Measurements from ENCODE around the gene CAPN1. TPM values are rescaled to one million over a fixed set of nuclear protein-coding genes. Genes with fewer than 3 reads are reported as not detected.

Gene CAPN1
- total and polyA plus RNA-seq, 12 donors = 61.6 to 110 (median 84.8) TPM

DNA sequence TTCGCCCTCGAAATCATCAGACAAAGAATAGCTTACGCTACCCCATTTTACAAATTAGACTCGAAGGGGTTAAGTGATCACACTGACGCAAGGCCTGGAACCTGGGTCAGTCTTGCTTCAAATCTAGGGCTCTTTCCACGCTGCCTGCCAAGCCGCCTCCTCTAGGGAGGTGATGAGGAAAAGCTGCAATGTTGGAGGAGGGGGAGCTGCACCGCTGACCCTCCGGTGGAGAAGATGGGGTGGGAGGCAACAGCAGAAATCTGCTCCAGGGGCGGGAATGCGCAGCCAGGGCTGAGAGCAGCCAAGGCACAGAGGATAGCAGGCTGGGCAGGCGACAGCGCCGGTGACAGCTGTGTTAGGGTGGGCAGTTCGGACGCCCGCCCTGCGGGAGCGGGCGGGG lies 48.0 kb upstream of the CAPN1 start:
- H3K9me3 ChIP-seq = no peaks in the 10 kb centered on the region
- TF ChIP-seq, protein P1, sequence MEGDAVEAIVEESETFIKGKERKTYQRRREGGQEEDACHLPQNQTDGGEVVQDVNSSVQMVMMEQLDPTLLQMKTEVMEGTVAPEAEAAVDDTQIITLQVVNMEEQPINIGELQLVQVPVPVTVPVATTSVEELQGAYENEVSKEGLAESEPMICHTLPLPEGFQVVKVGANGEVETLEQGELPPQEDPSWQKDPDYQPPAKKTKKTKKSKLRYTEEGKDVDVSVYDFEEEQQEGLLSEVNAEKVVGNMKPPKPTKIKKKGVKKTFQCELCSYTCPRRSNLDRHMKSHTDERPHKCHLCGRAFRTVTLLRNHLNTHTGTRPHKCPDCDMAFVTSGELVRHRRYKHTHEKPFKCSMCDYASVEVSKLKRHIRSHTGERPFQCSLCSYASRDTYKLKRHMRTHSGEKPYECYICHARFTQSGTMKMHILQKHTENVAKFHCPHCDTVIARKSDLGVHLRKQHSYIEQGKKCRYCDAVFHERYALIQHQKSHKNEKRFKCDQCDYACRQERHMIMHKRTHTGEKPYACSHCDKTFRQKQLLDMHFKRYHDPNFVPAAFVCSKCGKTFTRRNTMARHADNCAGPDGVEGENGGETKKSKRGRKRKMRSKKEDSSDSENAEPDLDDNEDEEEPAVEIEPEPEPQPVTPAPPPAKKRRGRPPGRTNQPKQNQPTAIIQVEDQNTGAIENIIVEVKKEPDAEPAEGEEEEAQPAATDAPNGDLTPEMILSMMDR (IDR thresholded peaks at IDR 0.05) = no peak
- peak overlapping the region; percentile 95 to 100 (median 98) for H3K27ac ChIP-seq
- DNase-seq (peak; percentile 42 to 48), ATAC-seq (peak in 2 of 8 donors; percentile 0 to 8)
- peaks cover 12 to 36% (median 27%) of the 10 kb centered on the region in 9 donors for H3K4me1 ChIP-seq
- intact Hi-C loops (cut with DNase I) = loop anchor here in 3 of 10 donors (1.0 to 10.0 kb wide), 2 partner anchors 48 to 121 kb away; partner anchors contain the start of gene CAPN1 (in 1 of the 3)
- H3K4me3 ChIP-seq = peak overlapping the region; percentile 75 to 98 (median 88)
- no peaks in the 10 kb centered on the region for H3K27me3 ChIP-seq
- 1 to 2% methylated on average over 20 of the region's 20 CpGs for WGBS, 2 donors
- peaks cover 7 to 46% (median 33%) of the 10 kb centered on the region in 9 donors for H3K36me3 ChIP-seq

DNA sequence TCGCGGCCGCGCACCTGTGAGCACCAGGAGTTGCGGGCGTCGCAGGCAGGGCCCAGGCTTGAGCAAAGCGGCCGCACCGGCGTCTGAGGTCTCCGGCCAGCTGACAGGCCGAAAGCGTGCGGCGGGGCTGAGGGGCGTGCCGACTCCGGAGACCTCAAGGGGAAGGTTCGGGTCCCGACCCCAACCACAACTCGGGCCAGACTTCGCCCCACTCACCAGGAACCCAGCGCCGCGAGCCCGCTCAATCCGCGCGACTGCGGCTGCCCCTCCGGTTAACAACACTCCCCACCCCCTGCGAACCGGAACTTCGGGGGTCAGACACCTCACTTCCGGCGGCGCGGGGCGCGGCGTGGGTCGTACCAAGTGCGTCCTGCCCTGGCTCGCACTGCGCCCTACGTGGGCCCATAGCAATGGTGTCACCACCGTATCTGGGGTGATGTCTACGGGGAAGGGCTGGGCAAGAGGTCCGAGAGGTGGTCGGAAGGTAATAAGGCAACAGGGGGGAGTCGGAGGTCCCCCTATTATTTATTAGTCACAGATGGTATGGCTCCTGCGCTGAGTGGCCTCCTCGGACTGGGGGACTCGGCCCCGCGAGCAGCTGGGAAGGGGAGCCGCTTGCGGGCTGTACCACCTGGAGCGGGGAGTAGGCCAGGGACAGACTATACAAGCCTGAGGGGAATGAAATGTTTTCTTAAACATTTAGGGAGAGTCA lies 47.3 kb upstream of the CAPN1 start, which contains the start of gene SYVN1:
Gene SYVN1 (minus strand): TSS at position 280 of the 712 bp plus-strand sequence. CDS start 918 bp downstream, outside the sequence.
- TF ChIP-seq, protein P1 (IDR thresholded peaks at IDR 0.05) = no peak
- 0% methylated on average over 53 to 60 of the region's 60 CpGs for WGBS, 2 donors
- peak; percentile 90 to 96 (median 94) for ATAC-seq
- Histone ChIP-seq H3K4me1 (peaks cover 12 to 36% (median 27%) of the 10 kb centered on the region in 9 donors), H3K36me3 (peaks cover 7 to 39% (median 26%) of the 10 kb centered on the region in 9 donors), H3K9me3 (no peaks in the 10 kb centered on the region), H3K27ac (peak within 1 kb of the TSS; percentile 95 to 100 (median 98)), H3K4me3 (peak within 1 kb of the TSS; percentile 75 to 98 (median 88)), H3K27me3 (no peaks in the 10 kb centered on the region)
- intact Hi-C loops (cut with DNase I) = loop anchor here in 3 of 10 donors (1.0 to 10.0 kb wide), 2 partner anchors 47 to 120 kb away; partner anchors contain the start of gene CAPN1 (in 1 of the 3)
- DNase-seq = peak; percentile 91 to 92

DNA sequence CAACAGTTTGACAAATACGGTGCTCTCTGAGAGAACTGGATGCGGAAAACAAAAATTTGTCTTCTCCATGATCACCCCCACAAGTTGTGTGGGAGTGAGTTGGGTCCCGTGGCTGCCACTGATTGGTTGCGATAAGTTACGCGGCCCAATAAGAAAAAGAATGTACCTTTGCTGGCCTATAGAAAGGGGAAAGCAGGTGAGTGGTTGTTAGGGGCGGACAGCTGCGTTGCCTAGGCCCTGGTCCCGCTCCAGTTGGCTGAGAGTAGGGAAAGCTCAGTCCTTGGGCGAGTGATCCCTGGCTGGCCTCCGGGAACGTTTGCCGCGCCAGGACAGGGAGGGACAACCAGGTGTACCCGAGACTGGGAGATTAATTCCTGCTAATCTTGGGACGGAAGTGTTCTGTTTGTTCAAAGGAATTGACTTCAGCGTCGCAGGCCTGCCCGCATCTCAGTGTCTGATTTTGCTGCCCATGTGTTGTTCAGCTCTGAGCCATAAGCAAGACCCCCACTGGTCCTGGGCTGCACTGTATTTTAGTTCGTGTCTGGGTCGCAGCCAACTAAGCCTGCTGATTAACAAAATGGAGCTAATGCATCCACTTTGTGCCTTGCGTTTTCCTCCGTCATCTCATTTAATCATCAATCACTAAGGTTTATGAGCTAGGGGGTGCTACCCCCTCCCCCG lies 46.6 kb upstream of the CAPN1 start:
- Histone ChIP-seq H3K4me3 (peak overlapping the region; percentile 75 to 98 (median 88)), H3K9me3 (no peaks in the 10 kb centered on the region), H3K36me3 (peaks cover 0 to 32% (median 19%) of the 10 kb centered on the region in 9 donors), H3K27me3 (no peaks in the 10 kb centered on the region), H3K4me1 (peaks cover 12 to 36% (median 27%) of the 10 kb centered on the region in 9 donors), H3K27ac (peak overlapping the region; percentile 95 to 100 (median 98))
- 3% methylated on average over 24 of the region's 24 CpGs for WGBS, 2 donors
- TF ChIP-seq, protein P1 (IDR thresholded peaks at IDR 0.05) = no peak
- ATAC-seq (peak; percentile 86 to 95 (median 90)), DNase-seq (peak; percentile 86 to 93)
- intact Hi-C loops (cut with DNase I) = loop anchor here in 4 of 10 donors (1.0 to 10.0 kb wide), 3 partner anchors 46 to 120 kb away; partner anchors contain the start of gene CAPN1 (in 3 of the 4)

DNA sequence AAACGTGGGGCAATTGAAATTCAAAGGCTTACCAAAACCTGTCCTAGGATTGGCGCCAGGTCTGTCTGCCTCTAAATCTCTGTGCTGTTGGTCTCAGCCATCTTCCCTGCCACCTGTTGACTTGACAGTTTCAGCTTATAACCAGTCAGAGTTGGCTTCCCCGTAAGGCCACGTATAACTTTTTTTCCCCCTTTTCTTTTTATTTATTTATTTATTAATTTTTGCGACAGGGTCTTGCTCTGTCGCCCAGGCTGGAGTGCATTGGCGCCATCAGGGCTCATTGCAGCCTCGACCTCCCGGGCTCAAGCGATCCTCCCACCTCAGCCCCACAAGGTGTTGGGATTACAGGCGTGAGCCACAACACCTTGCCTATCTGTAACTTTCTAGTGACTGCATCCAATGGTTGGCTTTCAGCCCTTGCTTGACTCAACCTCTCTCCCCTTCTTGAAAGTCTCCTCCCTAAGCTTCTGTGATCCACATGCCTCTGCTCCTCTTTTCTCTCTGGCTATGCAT lies 46.0 kb upstream of the CAPN1 start:
- WGBS, 2 donors = 55% methylated on average over 11 of the region's 11 CpGs
- Histone ChIP-seq H3K27ac (peak overlapping the region; percentile 95 to 100 (median 98)), H3K4me3 (peak overlapping the region in 9 of 10 donors; percentile 75 to 98 (median 92)), H3K36me3 (peaks cover 0 to 26% (median 14%) of the 10 kb centered on the region in 9 donors), H3K9me3 (no peaks in the 10 kb centered on the region), H3K4me1 (peaks cover 12 to 36% (median 27%) of the 10 kb centered on the region in 9 donors), H3K27me3 (no peaks in the 10 kb centered on the region)
- intact Hi-C loops (cut with DNase I) = loop anchor here in 3 of 10 donors (1.0 to 10.0 kb wide), 3 partner anchors 46 to 119 kb away; partner anchors contain the start of gene CAPN1 (in 2 of the 3)
- ATAC-seq = no peak
- TF ChIP-seq, protein P1 (IDR thresholded peaks at IDR 0.05) = no peak
- no peak for DNase-seq
